B cell (primary cell): ENCODE data around the gene SUMO3. TPM values are rescaled to one million over a fixed set of nuclear protein-coding genes. Genes with fewer than 3 reads are reported as not detected.

Source experiments
- ATAC-seq: fragments of 200-7000 bp; cut with Tn5 transposase; one replicate; pipeline ENCODE4 v1.10.0; 2021; ENCODE audit warnings: low read depth, mild to moderate bottlenecking, moderate number of reproducible peaks, moderate library complexity
- CTCF ChIA-PET: fragments of 350-600 bp; sonication (Branson Sonifier 250); formaldehyde crosslinking; loops from one replicate; lab custom pipeline; 2021; ENCODE audit warnings: antibody characterized with exemption, inconsistent platforms; lab: Charles Lee
- POLR2A ChIA-PET: fragments of 350-600 bp; sonication (Branson Sonifier 250); formaldehyde crosslinking; loops from one replicate; lab custom pipeline; 2021; ENCODE audit warnings: antibody characterized with exemption; lab: Charles Lee
- DNase-seq: peaks from one replicate; pipeline ENCODE4 v3.0.0; 2013
- H2AFZ ChIP-seq: 2 replicates; pipeline ENCODE4 v1.6.1; 2012; ENCODE audit warnings: mild to moderate bottlenecking, low read depth, low read length; ENCODE audit not compliant: insufficient read depth, poor library complexity, severe bottlenecking
- H3K27ac ChIP-seq, 2 donors: 1 replicate in 1 of 2; 2 replicates in 1 of 2; pipeline ENCODE4 v1.5.1; 2012 to 2013; ENCODE audit warnings: low read length in 2 of 2, mild to moderate bottlenecking in 2 of 2, moderate library complexity in 1 of 2
- H3K27me3 ChIP-seq, 4 experiments: fragments of 200-600 bp in 1 of 4; sonication (generic) in 1 of 4; replicated peaks in 1 of 4; 1 replicate in 2 of 4; 2 replicates in 2 of 4; pipeline versions ENCODE4 v1.6.1 to v1.7.0; 2013 to 2016; ENCODE audit warnings: low read length in 3 of 4, mild to moderate bottlenecking in 2 of 4, mixed read lengths in 1 of 4, moderate library complexity in 1 of 4; ENCODE audit not compliant: insufficient read depth in 4 of 4, control insufficient read depth in 3 of 4; ENCODE audit errors: control extremely low read depth in 1 of 4
- H3K36me3 ChIP-seq, 2 experiments: replicated peaks in 1 of 2; 1 replicate in 1 of 2; 2 replicates in 1 of 2; pipeline versions ENCODE4 v1.6.1 to v1.7.1; 2013; ENCODE audit warnings: low read length in 1 of 2; ENCODE audit not compliant: insufficient read depth in 2 of 2, control insufficient read depth in 1 of 2; ENCODE audit errors: control extremely low read depth in 1 of 2, extremely low read depth in 1 of 2
- H3K4me1 ChIP-seq, 2 donors: fragments of 200-600 bp in 1 of 2; sonication (generic) in 1 of 2; 1 replicate in 1 of 2; 2 replicates in 1 of 2; pipeline versions ENCODE4 v1.5.1 to v1.6.1; 2013 to 2017; ENCODE audit warnings: low read length in 2 of 2; ENCODE audit not compliant: control insufficient read depth in 2 of 2, insufficient read depth in 2 of 2
- H3K4me2 ChIP-seq: replicated peaks from 2 replicates; pipeline ENCODE3; 2012; ENCODE audit warnings: mild to moderate bottlenecking, low read depth, low read length; ENCODE audit not compliant: poor library complexity, severe bottlenecking
- H3K4me3 ChIP-seq, 5 experiments: fragments of 200-600 bp in 1 of 5; sonication (generic) in 1 of 5; 1 replicate in 3 of 5; 2 replicates in 2 of 5; pipeline versions ENCODE4 v1.5.1 to v1.7.0; 2011 to 2016; ENCODE audit warnings: low read length in 4 of 5, mild to moderate bottlenecking in 4 of 5, low read depth in 2 of 5, control low read depth in 1 of 5, moderate library complexity in 1 of 5; ENCODE audit not compliant: insufficient read depth in 1 of 5; ENCODE audit errors: control extremely low read depth in 1 of 5, extremely low read depth in 1 of 5
- H3K79me2 ChIP-seq: fragments of 200-600 bp; sonication (generic); one replicate; pipeline ENCODE4 v1.6.0; 2016; ENCODE audit warnings: low read length; ENCODE audit not compliant: control insufficient read depth, insufficient read depth
- H3K9ac ChIP-seq: fragments of 200-600 bp; sonication (generic); 2 replicates; pipeline ENCODE4 v1.6.1; 2017; ENCODE audit warnings: mild to moderate bottlenecking, low read length, moderate library complexity
- H3K9me3 ChIP-seq, 3 donors: one replicate each; pipeline versions ENCODE4 v1.6.1 to v1.7.1; 2013; ENCODE audit warnings: low read length in 2 of 3; ENCODE audit not compliant: control insufficient read depth in 2 of 3, insufficient read depth in 1 of 3; ENCODE audit errors: control extremely low read depth in 1 of 3
- H4K20me1 ChIP-seq: 2 replicates; pipeline ENCODE4 v1.6.0; 2012; ENCODE audit warnings: mild to moderate bottlenecking, low read length; ENCODE audit not compliant: insufficient read depth, control insufficient read depth, poor library complexity, severe bottlenecking
- H3K27ac Mint-ChIP-seq: one replicate; pipeline ENCODE4 v1.8.0; 2021; ENCODE audit warnings: mixed read lengths
- H3K27me3 Mint-ChIP-seq: one replicate; pipeline ENCODE4 v1.8.0; 2021; ENCODE audit warnings: mixed read lengths
- H3K4me1 Mint-ChIP-seq: one replicate; pipeline ENCODE4 v1.8.0; 2021; ENCODE audit warnings: mixed read lengths
- H3K4me3 Mint-ChIP-seq: one replicate; pipeline ENCODE4 v1.8.0; 2021; ENCODE audit warnings: mixed read lengths
- H3K9me3 Mint-ChIP-seq: one replicate; pipeline ENCODE4 v1.8.0; 2022; ENCODE audit warnings: mixed read lengths; ENCODE audit not compliant: insufficient read depth
- EZH2 ChIP-seq: IDR thresholded peaks from 2 replicates; pipeline ENCODE4 v1.6.1; 2012; ENCODE audit warnings: borderline replicate concordance, low read depth, mild to moderate bottlenecking, moderate library complexity, low read length; ENCODE audit not compliant: insufficient read depth, poor library complexity, severe bottlenecking
- WGBS: methylation state at CpG from one replicate; pipeline ENCODE4 v1.1.5; 2013; ENCODE audit warnings: missing lambda C conversion rate; ENCODE audit not compliant: insufficient coverage; 5-methylcytosine and 5-hydroxymethylcytosine counted together
- intact Hi-C: fragments of 100-400 bp; cut with micrococcal nuclease; formaldehyde crosslinking; loops from one replicate; pipeline ENCODE4 v1.10.0; 2022
- polyA plus RNA-seq: library from polyadenylated mRNA; depleted of rRNA; stranded (reverse); fragments of >200 nt; gene quantifications from 2 replicates; pipeline ENCODE4 v1.2.3, GENCODE V29; 2012
- total RNA-seq, 2 donors: library from RNA; stranded (reverse); fragments of 120-200 nt in 1 of 2; gene quantifications; 1 replicate in 1 of 2; 2 replicates in 1 of 2; pipeline versions ENCODE4 v1.2.3 to v1.2.4, GENCODE V29; 2013 to 2022
- TF ChIP-seq, protein P1 (sequence below): fragments of 200-600 bp; IDR thresholded peaks from one replicate; pipeline ENCODE4 v1.8.0; 2022; ENCODE audit warnings: antibody characterized with exemption, mild to moderate bottlenecking

The SUMO3 gene
- total and polyA plus RNA-seq, 2 donors (not counting 1 experiment from before 2014, with no cell fraction given), result 37.6 to 44.8 TPM

DNA sequence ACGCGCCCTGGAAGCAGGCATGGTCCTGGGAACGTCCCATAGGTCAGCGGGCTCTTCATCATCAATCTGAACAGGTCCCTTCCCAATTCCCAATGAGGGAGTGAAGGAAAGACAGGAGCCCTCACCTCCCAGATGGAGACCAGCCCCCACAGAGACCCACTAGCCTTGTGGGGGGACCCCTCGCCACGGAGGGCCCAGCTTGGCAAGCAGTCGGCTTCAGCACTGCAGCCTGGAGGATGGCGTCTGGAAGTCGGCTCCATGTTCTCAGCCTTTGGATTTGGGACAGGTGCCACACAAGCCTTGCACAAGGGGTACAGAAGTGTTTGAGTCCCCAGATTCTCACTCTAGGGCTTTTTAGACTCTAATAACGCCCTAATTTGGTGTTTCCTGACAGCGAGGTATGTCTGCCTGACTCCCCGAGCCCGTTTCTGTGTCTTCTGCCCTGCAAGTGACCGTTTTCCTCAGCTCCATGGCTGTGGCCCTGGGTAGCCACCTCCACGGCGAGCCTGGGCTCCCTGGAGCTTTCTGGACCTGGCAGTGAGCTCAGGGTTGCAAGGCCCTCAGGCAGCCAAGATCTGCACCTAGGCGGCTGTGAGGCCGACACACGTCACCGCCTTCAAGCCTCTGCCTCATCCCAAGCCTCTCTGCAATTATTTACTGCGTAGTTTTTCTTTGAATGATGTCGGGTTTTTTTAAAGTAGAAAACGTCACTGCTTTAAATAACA lies 25.0 kb upstream of the SUMO3 start:
- Histone ChIP-seq H3K27me3 (peaks cover 0 to 24% (median 2%) of the 10 kb centered on the region in 4 experiments), H3K36me3 (no peaks in the 10 kb centered on the region), H3K9ac (no peak overlapping the region), H3K9me3 (no peaks in the 10 kb centered on the region), H3K4me3 (no peak overlapping the region), H3K27ac (no peak overlapping the region), H2AFZ (no peak overlapping the region), H3K4me2 (no peak overlapping the region), H4K20me1 (no peaks in the 10 kb centered on the region), H3K79me2 (no peaks in the 10 kb centered on the region), H3K4me1 (peaks cover 16 to 17% of the 10 kb centered on the region in 2 donors)
- peaks cover 34% of the 10 kb centered on the region for H3K27me3 Mint-ChIP-seq
- CTCF ChIA-PET, result no interaction called here
- ATAC-seq (no peak), DNase-seq (no peak)
- 92% methylated on average over 14 of the region's 23 CpGs for WGBS
- no peaks in the 10 kb centered on the region for H3K9me3 Mint-ChIP-seq
- no peak overlapping the region for H3K27ac Mint-ChIP-seq
- H3K4me3 Mint-ChIP-seq, result no peak overlapping the region
- POLR2A ChIA-PET, result no interaction called here
- TF ChIP-seq, protein P1, sequence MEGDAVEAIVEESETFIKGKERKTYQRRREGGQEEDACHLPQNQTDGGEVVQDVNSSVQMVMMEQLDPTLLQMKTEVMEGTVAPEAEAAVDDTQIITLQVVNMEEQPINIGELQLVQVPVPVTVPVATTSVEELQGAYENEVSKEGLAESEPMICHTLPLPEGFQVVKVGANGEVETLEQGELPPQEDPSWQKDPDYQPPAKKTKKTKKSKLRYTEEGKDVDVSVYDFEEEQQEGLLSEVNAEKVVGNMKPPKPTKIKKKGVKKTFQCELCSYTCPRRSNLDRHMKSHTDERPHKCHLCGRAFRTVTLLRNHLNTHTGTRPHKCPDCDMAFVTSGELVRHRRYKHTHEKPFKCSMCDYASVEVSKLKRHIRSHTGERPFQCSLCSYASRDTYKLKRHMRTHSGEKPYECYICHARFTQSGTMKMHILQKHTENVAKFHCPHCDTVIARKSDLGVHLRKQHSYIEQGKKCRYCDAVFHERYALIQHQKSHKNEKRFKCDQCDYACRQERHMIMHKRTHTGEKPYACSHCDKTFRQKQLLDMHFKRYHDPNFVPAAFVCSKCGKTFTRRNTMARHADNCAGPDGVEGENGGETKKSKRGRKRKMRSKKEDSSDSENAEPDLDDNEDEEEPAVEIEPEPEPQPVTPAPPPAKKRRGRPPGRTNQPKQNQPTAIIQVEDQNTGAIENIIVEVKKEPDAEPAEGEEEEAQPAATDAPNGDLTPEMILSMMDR, result no peak
- TF ChIP-seq EZH2, result no peak
- intact Hi-C loops, result no loop called here
- H3K4me1 Mint-ChIP-seq, result peaks cover 18% of the 10 kb centered on the region

DNA sequence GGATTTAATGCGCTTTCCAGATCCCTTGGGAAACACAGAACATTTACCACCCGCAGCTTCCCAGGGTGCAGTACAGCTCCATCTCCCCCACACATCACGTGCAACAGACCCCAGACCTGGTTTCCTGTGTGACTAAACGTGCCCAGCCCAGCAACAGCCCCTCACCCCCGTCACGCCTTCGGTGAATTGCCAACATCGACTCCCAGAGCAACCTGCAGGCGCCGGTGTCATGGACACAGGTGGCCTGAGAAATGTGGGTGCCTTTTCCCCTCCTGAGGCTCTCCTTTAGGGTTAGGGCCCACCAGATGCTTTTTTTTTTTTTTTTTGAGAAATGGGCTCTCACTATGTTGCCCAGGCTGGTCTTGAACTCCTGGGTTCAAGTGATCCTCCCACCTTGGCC lies 24.2 kb upstream of the SUMO3 start:
- no peak for ATAC-seq
- H3K79me2 ChIP-seq, result no peaks in the 10 kb centered on the region
- WGBS, result 81% methylated on average over 10 of the region's 10 CpGs
- H3K9ac ChIP-seq, result no peak overlapping the region
- Mint-ChIP-seq H3K27me3 (peaks cover 34% of the 10 kb centered on the region), H3K9me3 (no peaks in the 10 kb centered on the region), H3K4me1 (peaks cover 18% of the 10 kb centered on the region), H3K4me3 (no peak overlapping the region), H3K27ac (no peak overlapping the region)
- H3K27me3 ChIP-seq, result peaks cover 0 to 24% (median 2%) of the 10 kb centered on the region in 4 experiments
- ChIA-PET POLR2A (no interaction called here), CTCF (no interaction called here)
- no peak for TF ChIP-seq EZH2
- no peak overlapping the region for H2AFZ ChIP-seq
- no peak for DNase-seq
- intact Hi-C loops, result no loop called here
- H3K27ac ChIP-seq, result no peak overlapping the region
- H3K4me1 ChIP-seq, result peaks cover 16 to 17% of the 10 kb centered on the region in 2 donors
- H3K9me3 ChIP-seq, result no peaks in the 10 kb centered on the region
- no peak overlapping the region for H3K4me2 ChIP-seq
- no peak overlapping the region for H3K4me3 ChIP-seq
- H3K36me3 ChIP-seq, result no peaks in the 10 kb centered on the region
- H4K20me1 ChIP-seq, result no peaks in the 10 kb centered on the region
